GM18870 (cell line): ENCODE measurements around the gene UBXN11.
"Not testable (repeated sequence)": the region's sequence is repeated elsewhere in the genome, so short reads cannot be mapped to it uniquely, and the experiment has no call there.

Experiments
- ATAC-seq: cut with Tn5 transposase; IDR thresholded peaks from one replicate; pipeline ENCODE4 v1.9.1; 2021; ENCODE audit warnings: moderate library complexity; ENCODE audit not compliant: unreplicated experiment

The UBXN11 gene

DNA sequence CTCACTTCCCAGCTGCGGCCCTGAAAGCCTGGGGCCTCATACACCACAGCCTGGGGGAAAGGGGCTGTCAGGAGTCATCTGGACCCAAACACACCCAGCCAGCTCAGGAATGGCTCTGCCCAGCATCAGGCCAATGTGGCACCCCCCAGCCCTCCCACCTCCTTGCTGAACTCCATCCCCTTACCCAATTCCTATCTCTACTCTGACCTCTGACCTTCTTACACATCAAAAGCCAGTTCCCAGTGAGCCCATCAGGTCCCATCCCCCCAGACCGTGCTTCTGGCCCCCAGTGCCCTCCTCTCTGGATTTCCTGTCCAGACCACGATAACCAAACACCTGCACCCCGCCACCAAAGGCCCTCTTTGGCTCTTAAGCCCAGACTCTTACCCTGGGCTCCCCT lies 31.2 kb upstream of the UBXN11 start:
- ATAC-seq: no peak

DNA sequence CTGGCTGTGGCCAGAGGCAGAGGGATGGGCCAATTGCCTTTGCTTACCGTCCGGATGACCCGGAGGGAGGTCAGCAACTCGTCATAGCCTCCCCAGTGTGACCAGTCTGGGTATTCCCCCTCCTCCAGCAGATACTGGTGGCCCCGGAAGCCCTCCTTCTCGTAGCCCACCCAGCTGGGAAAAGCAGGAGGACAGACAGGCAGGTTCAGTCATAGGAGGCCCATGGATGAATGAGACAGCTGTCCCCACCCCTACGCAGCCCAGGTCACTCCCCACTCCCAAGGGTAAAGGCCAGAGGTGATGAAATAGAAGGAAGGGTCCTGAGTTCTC lies 30.7 kb upstream of the UBXN11 start:
- no peak for ATAC-seq

GRCh38 chr1:26336477-26337205 lies 30.2 kb upstream of the UBXN11 start:
- ATAC-seq: no peak

GRCh38 chr1:26335774-26336476 lies 29.5 kb upstream of the UBXN11 start:
- no peak for ATAC-seq

DNA sequence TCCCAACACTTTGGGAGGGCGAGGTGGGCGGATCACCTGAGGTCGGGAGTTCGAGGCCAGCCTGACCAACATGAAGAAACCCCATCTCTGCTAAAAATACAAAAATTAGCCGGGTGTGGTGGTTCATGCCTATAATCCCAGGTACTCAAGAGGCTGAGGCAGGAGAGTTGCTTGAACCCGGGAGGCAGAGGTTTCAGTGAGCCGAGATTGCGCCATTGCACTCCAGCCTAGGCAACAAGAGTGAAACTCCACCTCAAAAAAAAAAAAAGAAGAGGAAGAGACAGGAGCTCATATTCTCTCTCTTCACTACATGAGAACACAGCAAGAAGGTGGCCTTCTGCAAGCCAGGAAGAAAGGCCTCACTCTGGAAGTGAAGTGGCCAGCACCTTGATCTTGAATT lies 26.9 kb upstream of the UBXN11 start:
- ATAC-seq: not testable (repeated sequence)

- ATAC-seq: no peak
Observed at GRCh38 chr1:26330276-26330675, 23.8 kb upstream of the UBXN11 start.

- ATAC-seq: not testable (repeated sequence)
Observed at GRCh38 chr1:26329380-26329779, 22.9 kb upstream of the UBXN11 start.

DNA sequence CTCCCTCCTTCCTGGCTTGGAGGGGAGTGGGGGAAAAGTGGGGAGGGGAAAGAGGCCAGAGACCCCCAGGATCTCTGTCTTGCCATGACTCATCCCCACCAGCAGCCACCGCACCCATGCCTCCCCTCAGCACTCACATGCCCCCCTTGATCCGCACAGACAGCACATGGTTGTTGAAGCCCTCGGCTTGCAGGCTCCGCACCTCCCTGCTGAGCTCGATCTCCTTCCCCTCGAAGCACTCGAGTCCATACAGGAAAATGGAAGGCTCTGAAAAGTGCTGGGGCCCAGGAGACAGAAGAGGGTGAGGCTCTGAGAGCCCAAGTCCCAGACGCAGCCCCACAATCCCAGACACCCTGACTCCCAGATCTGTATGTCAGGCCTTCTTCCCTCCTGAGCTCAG lies 22.2 kb upstream of the UBXN11 start:
- no peak for ATAC-seq

- ATAC-seq: no peak
Observed at GRCh38 chr1:26327956-26328362, 21.5 kb upstream of the UBXN11 start.

DNA sequence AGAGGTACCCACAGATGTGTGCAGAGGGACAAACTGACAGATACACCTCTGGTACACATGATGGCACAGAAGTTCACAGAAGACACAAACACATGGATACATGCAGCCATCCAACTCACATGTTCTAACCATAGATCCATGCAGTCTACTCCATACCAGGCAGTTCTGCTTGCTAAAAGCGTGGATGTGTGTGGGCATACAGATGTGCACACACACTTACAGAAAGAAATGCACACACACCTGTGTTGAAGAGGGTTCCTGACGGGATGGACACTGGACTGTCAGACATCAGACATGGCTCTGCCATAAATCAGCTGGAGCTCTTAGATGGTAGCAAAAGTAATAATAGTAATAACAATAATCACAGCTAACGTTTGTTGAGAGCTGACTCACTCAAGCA lies 18.1 kb upstream of the UBXN11 start:
- no peak for ATAC-seq

DNA sequence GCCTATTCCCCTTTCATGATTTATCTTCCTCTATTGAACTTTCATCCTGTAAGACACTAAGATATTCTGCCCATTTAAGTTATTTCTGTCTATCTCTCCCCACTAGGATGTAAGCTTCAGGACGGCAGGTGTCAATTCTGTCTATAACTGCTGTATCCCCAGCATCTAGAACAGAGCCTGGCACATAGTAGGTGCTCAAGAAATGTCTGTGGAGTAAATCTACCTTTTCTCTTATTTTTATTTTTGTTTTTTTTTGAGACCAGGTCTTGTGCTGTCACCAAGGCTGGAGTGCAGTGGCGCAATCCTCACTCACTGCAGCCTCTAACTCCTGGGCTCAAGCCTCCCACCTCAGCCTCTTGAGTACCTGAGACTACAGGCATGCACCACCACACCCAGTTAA lies 16.9 kb upstream of the UBXN11 start:
- ATAC-seq: no peak

- no peak for ATAC-seq
Observed at GRCh38 chr1:26322042-26322331, 15.6 kb upstream of the UBXN11 start.

DNA sequence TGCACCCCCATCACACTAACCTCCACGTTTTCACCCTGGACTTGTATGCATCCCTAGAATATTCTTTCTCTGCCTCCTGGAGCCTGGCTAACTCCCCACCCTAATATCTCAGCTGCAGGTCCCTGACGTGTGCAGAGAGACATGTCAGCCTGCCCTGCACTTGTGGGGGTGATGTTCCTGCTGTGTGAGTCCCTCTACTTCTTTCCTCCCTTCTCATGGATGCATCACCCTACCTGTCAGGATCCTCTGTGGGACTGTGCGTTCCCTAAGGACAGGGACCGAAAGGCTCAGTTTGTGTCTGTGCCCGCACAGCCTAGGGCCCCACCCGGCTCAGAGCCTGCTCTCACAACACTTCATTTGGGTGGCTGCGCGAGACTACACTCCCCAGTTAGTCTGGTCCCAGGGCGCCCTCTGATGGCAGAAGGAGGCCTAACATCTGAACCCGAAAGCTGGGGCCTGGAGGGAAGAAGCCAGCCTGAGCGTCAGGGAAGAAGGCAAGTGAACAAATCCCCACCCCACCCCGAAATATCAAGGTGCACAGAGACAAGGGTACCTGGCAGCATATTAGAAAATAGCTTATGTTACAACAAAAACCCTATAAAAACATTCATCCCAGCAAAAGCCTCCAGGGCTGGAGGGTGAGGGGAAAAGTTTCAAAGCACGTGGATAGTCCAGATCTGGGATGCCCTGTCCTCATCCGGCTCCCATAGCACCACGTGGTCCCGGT lies 15.0 kb upstream of the UBXN11 start:
- no peak for ATAC-seq

DNA sequence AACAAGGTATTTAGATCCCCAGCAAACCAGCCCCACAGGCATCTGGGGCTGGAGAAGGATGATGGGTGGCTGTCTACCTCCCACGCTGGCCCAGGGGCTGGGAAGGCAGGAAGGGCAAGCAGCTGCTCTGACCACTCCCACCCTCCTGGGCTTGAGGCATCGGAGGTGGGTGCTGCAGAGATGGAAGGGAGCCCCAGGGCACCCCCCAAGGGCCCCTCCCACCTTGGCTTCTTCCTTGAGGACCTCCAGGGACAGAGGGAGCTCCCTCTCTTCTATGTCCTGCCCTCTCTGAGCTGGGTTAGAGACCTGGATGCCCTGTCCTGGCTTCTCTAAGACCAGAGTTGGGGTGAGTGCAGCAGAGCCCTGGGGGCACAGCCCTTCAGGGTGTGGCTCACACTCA lies 14.5 kb upstream of the UBXN11 start:
- no peak for ATAC-seq

DNA sequence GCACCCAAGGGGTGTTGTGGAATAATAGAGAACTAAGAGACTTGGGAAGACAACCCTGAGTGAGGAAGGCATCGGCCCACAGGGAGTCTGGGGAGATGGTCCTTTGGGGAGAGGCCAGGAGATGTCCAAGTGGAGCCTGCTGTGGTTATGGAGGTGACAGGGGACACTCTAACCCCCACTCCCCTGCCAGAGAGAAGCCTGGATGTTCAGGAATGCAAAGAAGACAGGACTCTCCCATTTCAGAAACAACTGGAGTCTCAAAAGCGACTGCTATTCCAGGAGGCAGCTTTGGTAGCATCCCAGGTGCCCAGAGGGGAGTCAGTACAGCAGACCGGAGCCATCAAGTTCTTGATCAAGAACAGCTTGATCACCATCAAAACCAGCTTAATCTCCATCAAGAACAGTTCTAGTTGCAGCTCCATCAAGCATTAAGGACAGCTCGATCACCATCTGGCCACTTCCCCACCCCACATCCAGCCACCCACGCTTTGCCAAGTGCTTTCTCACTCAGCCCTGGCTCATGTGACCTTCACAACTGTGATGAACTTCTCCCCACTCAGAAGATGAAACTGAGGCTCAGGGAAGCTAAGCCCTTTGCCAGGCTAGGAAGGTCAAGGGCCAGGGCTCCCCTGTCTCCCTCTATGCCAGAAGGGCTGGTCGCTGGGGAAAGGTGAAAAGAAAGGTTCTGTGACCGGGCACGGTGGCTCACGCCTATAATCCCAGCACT lies 12.1 kb upstream of the UBXN11 start:
- ATAC-seq: no peak

GRCh38 chr1:26317612-26318337 lies 11.3 kb upstream of the UBXN11 start, which contains the start of gene CD52:
Gene CD52 (plus strand): TSS chr1:26317958. CDS start chr1:26318018, 60 bp downstream.
- no peak for ATAC-seq

GRCh38 chr1:26317146-26317545 lies 10.7 kb upstream of the UBXN11 start:
- ATAC-seq: no peak

DNA sequence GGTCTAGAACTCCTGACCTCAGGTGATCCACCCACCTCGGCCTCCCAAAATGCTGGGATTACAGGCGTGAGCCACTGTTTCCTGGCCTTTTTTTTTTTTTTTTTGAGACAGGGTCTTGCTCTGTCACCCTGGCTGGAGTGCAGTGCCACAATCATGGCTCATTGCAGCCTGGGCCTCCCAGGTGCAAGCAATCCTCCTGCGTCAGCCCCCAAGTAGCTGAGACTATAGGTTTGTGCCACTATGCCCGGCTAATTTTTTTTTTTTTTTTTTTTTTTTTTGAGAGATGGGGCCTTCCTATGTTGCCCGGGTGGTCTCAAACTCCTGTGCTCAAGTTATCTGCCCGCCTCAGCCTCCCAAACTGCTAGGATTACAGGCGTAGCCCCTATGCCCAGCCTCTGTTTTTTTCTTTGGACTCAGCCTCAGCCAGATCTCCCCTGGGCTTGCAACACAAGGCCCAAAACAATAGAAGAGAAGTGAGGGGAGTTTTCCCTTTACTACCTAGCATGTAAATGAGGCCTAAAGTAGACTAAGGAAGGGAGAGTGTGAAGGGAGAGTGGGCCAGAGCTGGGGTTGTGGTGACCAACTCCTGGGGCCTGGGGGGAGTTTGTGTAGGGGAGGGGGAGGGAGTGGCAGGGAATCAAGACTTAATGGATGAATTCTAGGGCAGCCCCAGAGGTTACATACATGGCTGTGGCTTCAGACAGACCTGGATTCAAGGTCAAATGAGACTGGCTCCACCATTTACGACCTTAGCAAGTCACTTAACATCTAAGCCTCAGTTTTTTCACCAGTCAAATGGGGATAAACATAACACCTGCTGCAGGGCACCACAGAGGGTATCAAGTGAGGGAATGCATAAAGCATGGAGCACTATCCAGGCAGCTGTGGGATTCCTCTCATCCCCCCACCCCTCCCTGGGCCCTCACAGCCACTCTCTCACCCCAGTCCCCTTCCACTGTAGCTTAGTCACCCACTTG lies 9.7 kb upstream of the UBXN11 start:
- no peak for ATAC-seq

DNA sequence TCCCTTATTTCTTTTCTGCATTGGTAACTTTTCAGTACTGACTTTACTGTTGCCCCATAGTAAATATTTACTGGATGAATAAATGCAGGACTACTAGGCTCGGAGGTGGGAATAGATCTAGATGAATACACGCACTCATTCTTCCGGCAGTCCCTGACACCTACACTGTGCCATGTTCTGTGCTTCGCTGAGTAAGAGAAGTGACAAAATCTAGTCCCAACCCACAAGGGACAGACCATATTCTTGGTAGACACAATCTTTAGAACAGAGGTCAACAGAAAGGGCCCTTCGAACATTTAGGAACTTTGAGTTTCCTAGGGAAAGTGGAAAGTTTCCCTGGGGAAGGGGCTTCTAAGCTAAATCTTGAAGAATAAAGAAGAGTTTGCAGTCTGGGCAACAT lies 8.1 kb upstream of the UBXN11 start:
- no peak for ATAC-seq
